ENCODE data around the gene ACACA.

DNA sequence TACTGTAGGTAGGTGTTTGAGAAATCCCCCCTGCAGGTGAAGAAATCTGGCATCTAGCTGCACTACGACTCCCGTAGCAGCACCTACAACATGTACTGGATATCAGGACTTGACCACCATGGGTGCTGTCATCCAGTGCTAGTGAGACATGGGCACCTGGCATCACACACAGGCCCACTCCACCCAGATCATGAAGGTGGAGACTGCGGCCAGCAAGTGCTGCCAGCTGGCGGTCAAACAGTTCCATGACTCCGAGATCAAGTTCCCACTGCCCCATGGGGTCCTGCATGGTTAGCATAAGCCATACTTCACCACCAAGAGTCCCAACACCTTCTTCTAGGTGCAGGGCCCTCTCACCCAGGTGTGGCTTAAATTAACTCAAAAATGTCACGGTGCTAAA lies 243.8 kb downstream of the ACACA start:
- TF ChIP-seq, protein P1, sequence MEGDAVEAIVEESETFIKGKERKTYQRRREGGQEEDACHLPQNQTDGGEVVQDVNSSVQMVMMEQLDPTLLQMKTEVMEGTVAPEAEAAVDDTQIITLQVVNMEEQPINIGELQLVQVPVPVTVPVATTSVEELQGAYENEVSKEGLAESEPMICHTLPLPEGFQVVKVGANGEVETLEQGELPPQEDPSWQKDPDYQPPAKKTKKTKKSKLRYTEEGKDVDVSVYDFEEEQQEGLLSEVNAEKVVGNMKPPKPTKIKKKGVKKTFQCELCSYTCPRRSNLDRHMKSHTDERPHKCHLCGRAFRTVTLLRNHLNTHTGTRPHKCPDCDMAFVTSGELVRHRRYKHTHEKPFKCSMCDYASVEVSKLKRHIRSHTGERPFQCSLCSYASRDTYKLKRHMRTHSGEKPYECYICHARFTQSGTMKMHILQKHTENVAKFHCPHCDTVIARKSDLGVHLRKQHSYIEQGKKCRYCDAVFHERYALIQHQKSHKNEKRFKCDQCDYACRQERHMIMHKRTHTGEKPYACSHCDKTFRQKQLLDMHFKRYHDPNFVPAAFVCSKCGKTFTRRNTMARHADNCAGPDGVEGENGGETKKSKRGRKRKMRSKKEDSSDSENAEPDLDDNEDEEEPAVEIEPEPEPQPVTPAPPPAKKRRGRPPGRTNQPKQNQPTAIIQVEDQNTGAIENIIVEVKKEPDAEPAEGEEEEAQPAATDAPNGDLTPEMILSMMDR (conservative IDR thresholded peaks at IDR 0.05; ENCODE audit: low read depth in 2 of 2) = peak in 1 of 2 experiments; percentile 42; a peak in 2 of 4 replicates
- TF ChIP-seq CREB1 (CRISPR knock-in tag; IDR thresholded peaks at IDR 0.05; ENCODE audit: low read depth) (no peak), EZH2phosphoT487 (IDR thresholded peaks at IDR 0.05; ENCODE audit: unreplicated experiment) (no peak), EZH2 (IDR thresholded peaks at IDR 0.05; ENCODE audit: low read depth, unreplicated experiment) (no peak)

Data from GM23338 (cell line).